MM.1S (cell line): Measurements from ENCODE around the gene PI3.

ENCODE experiments used
- DNase-seq: peaks from one replicate; pipeline ENCODE4 v3.0.0-alpha.2; 2015
- H2AFZ ChIP-seq: fragments of 300-600 bp; sonication (generic); 2 replicates; pipeline ENCODE4 v1.6.0; 2016; ENCODE audit warnings: antibody characterized with exemption, low read length
- H3F3A ChIP-seq: fragments of 300-600 bp; sonication (generic); 2 replicates; pipeline ENCODE4 v1.6.1; 2016; ENCODE audit warnings: mild to moderate bottlenecking, antibody characterized with exemption, low read length, moderate library complexity, mixed read lengths; ENCODE audit not compliant: insufficient read depth
- H3K27ac ChIP-seq: fragments of 300-600 bp; sonication (generic); 2 replicates; pipeline ENCODE4 v1.5.1; 2016; ENCODE audit warnings: mild to moderate bottlenecking, low read length
- H3K27me3 ChIP-seq: fragments of 300-600 bp; sonication (generic); replicated peaks from 2 replicates; pipeline ENCODE4 v1.6.0; 2016; ENCODE audit warnings: low read length; ENCODE audit not compliant: insufficient read depth
- H3K36me3 ChIP-seq: fragments of 300-600 bp; sonication (generic); replicated peaks from 2 replicates; pipeline ENCODE4 v1.6.1; 2016; ENCODE audit warnings: mild to moderate bottlenecking, low read length, mixed read lengths; ENCODE audit not compliant: insufficient read depth
- H3K4me1 ChIP-seq: fragments of 300-600 bp; sonication (generic); 2 replicates; pipeline ENCODE4 v1.6.1; 2016; ENCODE audit warnings: low read length, mixed read lengths
- H3K4me2 ChIP-seq: fragments of 300-600 bp; sonication (generic); 2 replicates; pipeline ENCODE4 v1.6.0; 2016; ENCODE audit warnings: low read depth, low read length
- H3K4me3 ChIP-seq: fragments of 300-600 bp; sonication (generic); 2 replicates; pipeline ENCODE4 v1.5.1; 2016; ENCODE audit warnings: low read length, mixed read lengths
- H3K79me2 ChIP-seq: fragments of 300-600 bp; sonication (generic); 2 replicates; pipeline ENCODE4 v1.6.1; 2016; ENCODE audit warnings: mixed run types, low read length, mixed read lengths
- H3K9ac ChIP-seq: fragments of 300-600 bp; sonication (generic); 2 replicates; pipeline ENCODE4 v1.6.1; 2016; ENCODE audit warnings: low read length, mixed read lengths
- H3K9me2 ChIP-seq: fragments of 300-600 bp; sonication (generic); replicated peaks from 2 replicates; pipeline ENCODE4 v1.6.1; 2016; ENCODE audit warnings: mild to moderate bottlenecking, low read length, mixed read lengths; ENCODE audit not compliant: insufficient read depth
- H3K9me3 ChIP-seq: fragments of 300-600 bp; sonication (generic); replicated peaks from 2 replicates; pipeline ENCODE4 v1.6.1; 2016; ENCODE audit warnings: mild to moderate bottlenecking, low read length, mixed read lengths; ENCODE audit not compliant: insufficient read depth
- H4K20me1 ChIP-seq: fragments of 300-600 bp; sonication (generic); 2 replicates; pipeline ENCODE4 v1.6.1; 2016; ENCODE audit warnings: mild to moderate bottlenecking, low read length, moderate library complexity, mixed read lengths; ENCODE audit not compliant: insufficient read depth
- CTCF ChIP-seq: fragments of 300-600 bp; sonication (generic); IDR thresholded peaks from 2 replicates; pipeline ENCODE4 v1.5.1; 2016; ENCODE audit warnings: antibody characterized with exemption, low read length, mixed read lengths
- EZH2 ChIP-seq: fragments of 300-600 bp; sonication (generic); optimal IDR thresholded peaks from 2 replicates; pipeline ENCODE3; 2017; ENCODE audit warnings: low read depth, mild to moderate bottlenecking, antibody characterized with exemption, low read length, mixed read lengths
- EZH2phosphoT487 ChIP-seq: fragments of 300-600 bp; sonication (generic); IDR thresholded peaks from 2 replicates; pipeline ENCODE4 v1.6.1; 2018; ENCODE audit warnings: antibody characterized with exemption, low read length

Gene PI3

DNA sequence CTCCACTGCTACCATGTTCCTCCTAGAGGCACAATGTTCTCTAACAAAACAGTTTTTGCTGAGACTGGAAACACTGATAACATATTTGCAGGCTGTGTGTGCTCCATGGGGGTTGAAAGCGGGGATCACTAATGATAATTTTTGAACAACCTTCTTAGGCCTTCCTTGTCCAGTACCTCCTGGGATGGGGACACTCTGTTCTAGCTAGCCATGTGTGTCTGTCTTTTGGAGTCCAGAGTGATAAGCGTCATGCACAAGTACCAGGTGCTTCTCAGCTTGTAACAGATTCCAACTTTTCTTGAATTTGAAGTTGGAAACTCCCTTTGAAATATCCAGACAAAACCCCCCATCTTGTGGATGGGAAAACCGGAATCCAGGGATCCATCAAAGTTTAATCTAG lies 15.2 kb downstream of the PI3 start:
- H3K4me3 ChIP-seq = no peak overlapping the region

DNA sequence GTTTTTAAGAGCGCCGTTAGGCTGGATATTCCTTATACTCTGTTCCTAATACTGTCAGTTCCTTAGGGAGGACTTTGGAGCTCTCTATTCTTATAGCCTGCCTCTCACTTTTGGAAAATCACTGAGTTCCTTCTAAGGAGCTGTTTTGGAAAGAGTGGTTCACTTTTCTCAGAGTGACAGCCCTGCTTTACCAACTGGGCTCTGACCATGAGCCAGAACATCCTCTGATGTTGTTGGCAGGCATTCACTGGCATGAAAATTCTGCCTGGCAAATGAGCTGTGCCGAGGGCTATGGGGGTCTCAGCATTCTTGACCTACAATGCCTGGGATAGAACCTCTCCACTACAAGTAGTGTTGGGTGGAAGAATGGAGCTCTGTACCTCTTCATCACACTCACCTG lies 17.2 kb downstream of the PI3 start:
- no peak overlapping the region for H3K9ac ChIP-seq
- no peak overlapping the region for H3K27ac ChIP-seq
- H3K4me1 ChIP-seq = no peaks in the 10 kb centered on the region
- H3K9me3 ChIP-seq = no peaks in the 10 kb centered on the region
- no peak overlapping the region for H3K4me2 ChIP-seq
- no peak overlapping the region for H3K4me3 ChIP-seq
- H3K9me2 ChIP-seq = no peaks in the 10 kb centered on the region
- no peaks in the 10 kb centered on the region for H3F3A ChIP-seq
- no peaks in the 10 kb centered on the region for H3K36me3 ChIP-seq
- no peak for DNase-seq
- H4K20me1 ChIP-seq = no peaks in the 10 kb centered on the region
- H2AFZ ChIP-seq = no peak overlapping the region
- H3K79me2 ChIP-seq = no peaks in the 10 kb centered on the region
- no peaks in the 10 kb centered on the region for H3K27me3 ChIP-seq
- TF ChIP-seq EZH2phosphoT487 = no peak
- no peak for TF ChIP-seq EZH2
- no peak for TF ChIP-seq CTCF

More for the DNA sequence above, 15.2 kb downstream of the PI3 start:
- H3K4me1 ChIP-seq = no peaks in the 10 kb centered on the region
- H3K4me2 ChIP-seq = no peak overlapping the region
- H3K36me3 ChIP-seq = no peaks in the 10 kb centered on the region
- no peaks in the 10 kb centered on the region for H3F3A ChIP-seq
- TF ChIP-seq EZH2phosphoT487 (no peak), CTCF (no peak), EZH2 (no peak)
- no peak for DNase-seq
- H3K9me3 ChIP-seq = no peaks in the 10 kb centered on the region
- no peaks in the 10 kb centered on the region for H3K79me2 ChIP-seq
- no peak overlapping the region for H3K27ac ChIP-seq
- H2AFZ ChIP-seq = no peak overlapping the region
- no peaks in the 10 kb centered on the region for H3K9me2 ChIP-seq
- no peaks in the 10 kb centered on the region for H3K27me3 ChIP-seq
- no peaks in the 10 kb centered on the region for H4K20me1 ChIP-seq
- H3K9ac ChIP-seq = no peak overlapping the region

- H3K4me1 ChIP-seq = no peaks in the 10 kb centered on the region
- TF ChIP-seq EZH2phosphoT487 (no peak), CTCF (no peak), EZH2 (no peak)
- H2AFZ ChIP-seq = no peak overlapping the region
- no peaks in the 10 kb centered on the region for H3K36me3 ChIP-seq
- H3K27me3 ChIP-seq = no peaks in the 10 kb centered on the region
- H3K9ac ChIP-seq = no peak overlapping the region
- DNase-seq = no peak
- no peaks in the 10 kb centered on the region for H3K9me3 ChIP-seq
- H3K27ac ChIP-seq = no peak overlapping the region
- H3K4me3 ChIP-seq = no peak overlapping the region
- H3K9me2 ChIP-seq = no peaks in the 10 kb centered on the region
- no peak overlapping the region for H3K4me2 ChIP-seq
- no peaks in the 10 kb centered on the region for H3F3A ChIP-seq
- H3K79me2 ChIP-seq = no peaks in the 10 kb centered on the region
- no peaks in the 10 kb centered on the region for H4K20me1 ChIP-seq
These were observed 18.6 kb downstream of the PI3 start for GRCh38 chr20:45193331-45193730.

DNA sequence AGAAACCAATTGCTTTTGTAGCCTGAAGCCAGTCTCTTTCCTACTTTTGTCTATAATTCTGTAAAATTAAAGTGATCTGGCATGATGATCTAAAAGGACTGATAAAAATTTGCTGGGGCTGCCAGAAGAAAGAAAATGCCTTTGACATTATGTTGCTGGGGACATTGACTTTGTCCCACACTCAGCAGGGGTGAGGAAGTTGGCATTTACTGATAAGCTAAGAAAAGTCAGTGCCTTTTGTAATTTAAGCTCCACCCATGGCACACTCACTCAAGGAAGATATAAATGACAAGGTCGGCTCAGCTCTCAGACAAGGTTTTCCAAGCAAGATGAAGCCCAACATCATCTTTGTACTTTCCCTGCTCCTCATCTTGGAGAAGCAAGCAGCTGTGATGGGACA lies 32.0 kb downstream of the PI3 start, which contains the start of gene SEMG1:
Gene SEMG1 (plus strand): TSS at position 309 of the 400 bp plus-strand sequence. CDS start 21 bp downstream, at position 330.
- Histone ChIP-seq H3K4me3 (no peak within 1 kb of the TSS), H3K79me2 (no peaks in the 10 kb centered on the region), H3K9me3 (no peaks in the 10 kb centered on the region), H3K4me2 (no peak within 1 kb of the TSS), H3K9me2 (no peaks in the 10 kb centered on the region), H4K20me1 (no peaks in the 10 kb centered on the region), H3K36me3 (no peaks in the 10 kb centered on the region), H3K27ac (no peak within 1 kb of the TSS), H3K9ac (no peak within 1 kb of the TSS), H2AFZ (no peak within 1 kb of the TSS), H3K27me3 (no peaks in the 10 kb centered on the region), H3K4me1 (no peaks in the 10 kb centered on the region), H3F3A (no peaks in the 10 kb centered on the region)
- TF ChIP-seq EZH2 = no peak
- no peak for TF ChIP-seq EZH2phosphoT487
- no peak for TF ChIP-seq CTCF
- no peak for DNase-seq
